Measurements from ENCODE around the gene GRB14. TPM values are rescaled to one million over a fixed set of nuclear protein-coding genes. Genes with fewer than 3 reads are reported as not detected.

GRB14 gene
- total RNA-seq, 1 donor from 2014 or later = 8.9 TPM

- no peaks in the 10 kb centered on the region for H3K4me1 ChIP-seq
- no peak overlapping the region for H3K27ac ChIP-seq
- H3K4me3 ChIP-seq = no peak overlapping the region
- peaks cover under 1% of the 10 kb centered on the region for H3K9me3 ChIP-seq
- no peaks in the 10 kb centered on the region for H3K36me3 ChIP-seq
- intact Hi-C loops (cut with DNase I) = no loop called here
- no peaks in the 10 kb centered on the region for H3K27me3 ChIP-seq
- TF ChIP-seq, protein P1, sequence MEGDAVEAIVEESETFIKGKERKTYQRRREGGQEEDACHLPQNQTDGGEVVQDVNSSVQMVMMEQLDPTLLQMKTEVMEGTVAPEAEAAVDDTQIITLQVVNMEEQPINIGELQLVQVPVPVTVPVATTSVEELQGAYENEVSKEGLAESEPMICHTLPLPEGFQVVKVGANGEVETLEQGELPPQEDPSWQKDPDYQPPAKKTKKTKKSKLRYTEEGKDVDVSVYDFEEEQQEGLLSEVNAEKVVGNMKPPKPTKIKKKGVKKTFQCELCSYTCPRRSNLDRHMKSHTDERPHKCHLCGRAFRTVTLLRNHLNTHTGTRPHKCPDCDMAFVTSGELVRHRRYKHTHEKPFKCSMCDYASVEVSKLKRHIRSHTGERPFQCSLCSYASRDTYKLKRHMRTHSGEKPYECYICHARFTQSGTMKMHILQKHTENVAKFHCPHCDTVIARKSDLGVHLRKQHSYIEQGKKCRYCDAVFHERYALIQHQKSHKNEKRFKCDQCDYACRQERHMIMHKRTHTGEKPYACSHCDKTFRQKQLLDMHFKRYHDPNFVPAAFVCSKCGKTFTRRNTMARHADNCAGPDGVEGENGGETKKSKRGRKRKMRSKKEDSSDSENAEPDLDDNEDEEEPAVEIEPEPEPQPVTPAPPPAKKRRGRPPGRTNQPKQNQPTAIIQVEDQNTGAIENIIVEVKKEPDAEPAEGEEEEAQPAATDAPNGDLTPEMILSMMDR (IDR thresholded peaks at IDR 0.05) = no peak
- ATAC-seq = no peak
- DNase-seq = no peak
Observed at GRCh38 chr2:164514491-164514890, 106.8 kb downstream of the GRB14 start.

DNA sequence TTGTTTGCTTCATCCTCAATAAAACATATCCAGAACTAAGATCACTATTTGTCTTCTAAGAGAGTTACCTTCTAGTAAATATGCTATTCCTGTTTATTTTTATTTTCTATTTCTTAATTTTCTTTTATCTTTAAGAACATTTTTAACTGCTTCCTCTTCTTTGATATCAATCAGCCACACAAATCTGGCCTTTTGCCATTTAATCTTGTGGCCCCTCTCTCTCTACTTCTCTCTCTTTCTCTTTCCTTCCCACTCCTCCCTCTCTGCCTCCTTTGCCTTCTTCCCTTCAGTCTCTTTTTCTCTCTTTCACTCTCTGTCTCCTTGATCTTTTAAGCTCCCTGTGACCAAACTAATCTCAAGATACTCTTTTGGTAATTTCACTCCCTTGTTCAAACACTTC is 108.4 kb downstream of the GRB14 start:
- H3K4me3 ChIP-seq = no peak overlapping the region
- intact Hi-C loops (cut with DNase I) = no loop called here
- H3K9me3 ChIP-seq = no peaks in the 10 kb centered on the region
- TF ChIP-seq, protein P1 (IDR thresholded peaks at IDR 0.05) = no peak
- ATAC-seq (no peak), DNase-seq (no peak)
- no peaks in the 10 kb centered on the region for H3K4me1 ChIP-seq
- H3K27ac ChIP-seq = no peak overlapping the region
- no peaks in the 10 kb centered on the region for H3K36me3 ChIP-seq
- no peaks in the 10 kb centered on the region for H3K27me3 ChIP-seq

DNA sequence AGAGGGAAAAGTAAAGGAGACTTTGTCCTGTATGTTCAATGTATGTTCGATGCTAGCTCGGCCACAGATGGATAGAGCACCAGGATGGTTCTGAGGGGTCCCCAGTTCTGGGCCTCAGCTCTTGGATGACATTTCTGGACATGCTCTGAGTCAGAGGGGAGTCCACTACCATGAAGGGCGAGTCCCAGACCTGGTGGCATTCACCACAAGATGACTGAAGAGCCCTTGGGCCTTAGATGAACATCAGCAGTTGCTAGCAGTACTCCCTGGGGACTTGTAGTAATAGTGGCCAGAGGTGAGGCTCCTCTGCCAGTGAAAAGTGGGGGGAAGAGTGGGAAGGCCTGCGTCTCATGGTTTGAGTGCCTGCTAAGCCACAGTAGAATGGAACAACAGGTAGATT is 109.5 kb downstream of the GRB14 start:
- TF ChIP-seq, protein P1 (IDR thresholded peaks at IDR 0.05) = no peak
- Histone ChIP-seq H3K9me3 (no peaks in the 10 kb centered on the region), H3K4me1 (no peaks in the 10 kb centered on the region), H3K27me3 (no peaks in the 10 kb centered on the region), H3K4me3 (no peak overlapping the region), H3K36me3 (no peaks in the 10 kb centered on the region), H3K27ac (no peak overlapping the region)
- DNase-seq (no peak), ATAC-seq (no peak)
- intact Hi-C loops (cut with DNase I) = no loop called here

- DNase-seq (no peak), ATAC-seq (peak; percentile 40)
- no peaks in the 10 kb centered on the region for H3K36me3 ChIP-seq
- no peaks in the 10 kb centered on the region for H3K4me1 ChIP-seq
- intact Hi-C loops (cut with DNase I) = no loop called here
- no peak overlapping the region for H3K4me3 ChIP-seq
- TF ChIP-seq, protein P1 (IDR thresholded peaks at IDR 0.05) = no peak
- no peaks in the 10 kb centered on the region for H3K27me3 ChIP-seq
- H3K9me3 ChIP-seq = no peaks in the 10 kb centered on the region
- H3K27ac ChIP-seq = no peak overlapping the region
Observed at GRCh38 chr2:164510895-164511294, 110.4 kb downstream of the GRB14 start.

- no peaks in the 10 kb centered on the region for H3K27me3 ChIP-seq
- ATAC-seq (no peak), DNase-seq (no peak)
- no peak overlapping the region for H3K4me3 ChIP-seq
- no peaks in the 10 kb centered on the region for H3K9me3 ChIP-seq
- intact Hi-C loops (cut with DNase I) = no loop called here
- TF ChIP-seq, protein P1 (IDR thresholded peaks at IDR 0.05) = no peak
- no peaks in the 10 kb centered on the region for H3K36me3 ChIP-seq
- no peaks in the 10 kb centered on the region for H3K4me1 ChIP-seq
- H3K27ac ChIP-seq = no peak overlapping the region
Observed at GRCh38 chr2:164509137-164509877, 112.0 kb downstream of the GRB14 start.

Measured in upper lobe of right lung (tissue), 1 donor.